BE2C (cell line): ENCODE results near the gene MEP1A.

ENCODE experiments used
- DNase-seq: peaks from one replicate; pipeline ENCODE4 v3.0.0-alpha.2; 2020
- H3K27me3 ChIP-seq: fragments of 250-450 bp; sonication (Bioruptor Pico); 2 replicates; pipeline ENCODE4 v1.5.1; 2020; ENCODE audit warnings: mild to moderate bottlenecking
- H3K36me3 ChIP-seq: fragments of 250-450 bp; sonication (Bioruptor Pico); 2 replicates; pipeline ENCODE4 v1.5.1; 2020; ENCODE audit warnings: mild to moderate bottlenecking
- H3K4me1 ChIP-seq: fragments of 250-450 bp; sonication (Bioruptor Pico); 2 replicates; pipeline ENCODE4 v1.5.1; 2020
- H3K4me3 ChIP-seq: 2 replicates; pipeline ENCODE4 v1.5.1; 2011; ENCODE audit warnings: low read depth, low read length
- H3K9me3 ChIP-seq: fragments of 250-450 bp; sonication (Bioruptor Pico); 2 replicates; pipeline ENCODE4 v1.5.1; 2020
- CTCF ChIP-seq: IDR thresholded peaks from 2 replicates; pipeline ENCODE4 v1.5.1; 2012; ENCODE audit warnings: mild to moderate bottlenecking, low read depth, low read length

The MEP1A gene

GRCh38 chr6:46888031-46888430 is 94.8 kb downstream of the MEP1A start:
- no peak for TF ChIP-seq CTCF
- no peak overlapping the region for H3K4me3 ChIP-seq
- no peak for DNase-seq
- H3K27me3 ChIP-seq, result no peaks in the 10 kb centered on the region; the same call in 1 of the 2 replicates
- no peaks in the 10 kb centered on the region for H3K36me3 ChIP-seq
- no peaks in the 10 kb centered on the region for H3K4me1 ChIP-seq
- no peaks in the 10 kb centered on the region for H3K9me3 ChIP-seq

DNA sequence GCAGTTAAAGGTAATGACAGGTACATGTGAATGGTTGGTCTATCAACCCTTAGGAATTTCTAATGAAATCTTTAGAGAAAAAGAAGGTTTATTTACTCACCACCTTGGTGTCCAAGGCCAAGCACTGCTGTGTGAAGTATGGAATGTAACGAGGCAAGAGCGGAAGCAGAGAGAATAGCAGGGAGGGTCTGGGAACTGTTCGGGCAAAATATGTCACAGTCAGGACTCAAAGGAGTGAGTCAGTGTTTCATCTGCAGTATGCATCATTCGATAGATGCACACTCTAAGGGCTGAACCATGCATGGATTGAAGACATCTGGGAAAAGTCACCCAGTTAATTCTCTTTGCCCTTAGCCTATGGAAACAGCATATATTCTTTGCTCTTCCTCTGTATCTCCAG is 95.4 kb downstream of the MEP1A start:
- Histone ChIP-seq H3K4me1 (no peaks in the 10 kb centered on the region), H3K4me3 (no peak overlapping the region), H3K36me3 (no peaks in the 10 kb centered on the region), H3K9me3 (no peaks in the 10 kb centered on the region), H3K27me3 (no peaks in the 10 kb centered on the region)
- TF ChIP-seq CTCF, result no peak
- DNase-seq, result no peak
